ENCODE results near the gene TMEM259. TPM values are rescaled to one million over a fixed set of nuclear protein-coding genes. Genes with fewer than 3 reads are reported as not detected.

TMEM259 gene
- total RNA-seq, 1 donor from 2014 or later, result 72.3 TPM

Other genes starting within 250 kb of the TMEM259 start
- gene PTBP1, start 223.7 kb downstream of the TMEM259 start, total RNA-seq, result 279 TPM
- gene PLPPR3, start 199.2 kb downstream of the TMEM259 start, total RNA-seq, result not detected
- not detected for gene AZU1, start 193.3 kb downstream of the TMEM259 start, total RNA-seq
- gene PRTN3, start 180.1 kb downstream of the TMEM259 start, total RNA-seq, result not detected
- gene ELANE, start 168.8 kb downstream of the TMEM259 start, total RNA-seq, result not detected
- gene CFD, start 161.5 kb downstream of the TMEM259 start, total RNA-seq, result 21.5 TPM
- gene MED16, start 127.9 kb downstream of the TMEM259 start, total RNA-seq, result 43.5 TPM
- gene RNU6-9, start 127.6 kb downstream of the TMEM259 start, total RNA-seq, result not detected
- 59.2 TPM for gene R3HDM4, start 107.9 kb downstream of the TMEM259 start, total RNA-seq
- not detected for gene KISS1R, start 103.8 kb downstream of the TMEM259 start, total RNA-seq
- 6.9 TPM for gene ARID3A, start 95.1 kb downstream of the TMEM259 start, total RNA-seq
- 41.2 TPM for gene WDR18, start 36.8 kb downstream of the TMEM259 start, total RNA-seq
- not detected for gene GRIN3B, start 20.7 kb downstream of the TMEM259 start, total RNA-seq
- gene RNU6-2, start 399 bp upstream of the TMEM259 start, total RNA-seq, result not detected
- gene CNN2, start 5.5 kb upstream of the TMEM259 start, total RNA-seq, result 183 TPM
- gene ABCA7, start 19.0 kb upstream of the TMEM259 start, total RNA-seq, result 24.8 TPM
- 5.1 TPM for gene ARHGAP45, start 46.0 kb upstream of the TMEM259 start, total RNA-seq
- 139 TPM for gene POLR2E, start 74.3 kb upstream of the TMEM259 start, total RNA-seq
- 138 TPM for gene GPX4, start 82.9 kb upstream of the TMEM259 start, total RNA-seq
- gene SBNO2, start 153.1 kb upstream of the TMEM259 start, total RNA-seq, result 67.5 TPM
- 35.0 TPM for gene STK11, start 184.7 kb upstream of the TMEM259 start, total RNA-seq
- 2.0 TPM for gene CBARP, start 216.9 kb upstream of the TMEM259 start, total RNA-seq
- 251 TPM for gene ATP5F1D, start 220.6 kb upstream of the TMEM259 start, total RNA-seq
- 99.3 TPM for gene MIDN, start 227.5 kb upstream of the TMEM259 start, total RNA-seq
- 172 TPM for gene CIRBP, start 248.2 kb upstream of the TMEM259 start, total RNA-seq